ENCODE measurements around the gene CPXCR1. TPM values are rescaled to one million over a fixed set of nuclear protein-coding genes. Genes with fewer than 3 reads are reported as not detected.
"Not testable (repeated sequence)": the region's sequence is repeated elsewhere in the genome, so short reads cannot be mapped to it uniquely, and the experiment has no call there.

The CPXCR1 gene
- not detected in 3 replicates for total RNA-seq
- long read RNA-seq = 0 reads

GRCh38 chrX:88746925-88747324 is at the start of gene CPXCR1:
CPXCR1 (plus strand) TSS chrX:88747225; CDS start chrX:88753415, 6,190 bp downstream.
- no peak within 1 kb of the TSS for H3K27ac Mint-ChIP-seq (ENCODE audit: unreplicated experiment)
- H3K4me3 Mint-ChIP-seq (ENCODE audit: unreplicated experiment) = no peak within 1 kb of the TSS
- DNase-seq (ENCODE audit: low spot score) = no peak
- no peaks in the 10 kb centered on the region for H3K27me3 Mint-ChIP-seq (ENCODE audit: low read depth)
- no peaks in the 10 kb centered on the region for H3K4me1 Mint-ChIP-seq (ENCODE audit: low read depth)
- no peaks in the 10 kb centered on the region for H3K36me3 Mint-ChIP-seq (ENCODE audit: low read depth)
- peaks cover 30% of the 10 kb centered on the region for H3K9me3 Mint-ChIP-seq (ENCODE audit: low read depth)
- TF ChIP-seq CTCF (IDR thresholded peaks at IDR 0.05) = no peak

- DNase-seq (ENCODE audit: low spot score) = no peak
- H3K27me3 Mint-ChIP-seq (ENCODE audit: low read depth) = no peaks in the 10 kb centered on the region
- H3K36me3 Mint-ChIP-seq (ENCODE audit: low read depth) = no peaks in the 10 kb centered on the region
- no peak overlapping the region for H3K4me3 Mint-ChIP-seq (ENCODE audit: unreplicated experiment)
- H3K27ac Mint-ChIP-seq (ENCODE audit: unreplicated experiment) = no peak overlapping the region
- peaks cover 25% of the 10 kb centered on the region for H3K9me3 Mint-ChIP-seq (ENCODE audit: low read depth)
- TF ChIP-seq CTCF (IDR thresholded peaks at IDR 0.05) = no peak
- H3K4me1 Mint-ChIP-seq (ENCODE audit: low read depth) = no peaks in the 10 kb centered on the region
These were observed 11.2 kb upstream of the CPXCR1 start for GRCh38 chrX:88735835-88736234.

GRCh38 chrX:88746215-88746614 is 810 bp upstream of the CPXCR1 start:
- not testable (repeated sequence) for H3K36me3 Mint-ChIP-seq (ENCODE audit: low read depth); H3K4me1 Mint-ChIP-seq (ENCODE audit: low read depth); DNase-seq (ENCODE audit: low spot score); H3K27me3 Mint-ChIP-seq (ENCODE audit: low read depth); H3K4me3 Mint-ChIP-seq (ENCODE audit: unreplicated experiment); H3K27ac Mint-ChIP-seq (ENCODE audit: unreplicated experiment)
- H3K9me3 Mint-ChIP-seq (ENCODE audit: low read depth) = peaks cover 28% of the 10 kb centered on the region

GRCh38 chrX:88752339-88752738 is 5.3 kb downstream of the CPXCR1 start:
- not testable (repeated sequence) for H3K4me3 Mint-ChIP-seq (ENCODE audit: unreplicated experiment); H3K27ac Mint-ChIP-seq (ENCODE audit: unreplicated experiment); H3K4me1 Mint-ChIP-seq (ENCODE audit: low read depth); H3K27me3 Mint-ChIP-seq (ENCODE audit: low read depth); DNase-seq (ENCODE audit: low spot score); H3K9me3 Mint-ChIP-seq (ENCODE audit: low read depth); H3K36me3 Mint-ChIP-seq (ENCODE audit: low read depth)

- Mint-ChIP-seq H3K9me3 (ENCODE audit: low read depth) (peaks cover 33% of the 10 kb centered on the region), H3K4me1 (ENCODE audit: low read depth) (no peaks in the 10 kb centered on the region), H3K27ac (ENCODE audit: unreplicated experiment) (no peak overlapping the region), H3K4me3 (ENCODE audit: unreplicated experiment) (no peak overlapping the region), H3K36me3 (ENCODE audit: low read depth) (no peaks in the 10 kb centered on the region), H3K27me3 (ENCODE audit: low read depth) (no peaks in the 10 kb centered on the region)
- no peak for DNase-seq (ENCODE audit: low spot score)
- no peak for TF ChIP-seq CTCF (IDR thresholded peaks at IDR 0.05)
These were observed 42.8 kb downstream of the CPXCR1 start for GRCh38 chrX:88789825-88790224.

All from chondrocyte (in vitro differentiated cells).